Measurements from ENCODE around the gene KIF14.

DNA sequence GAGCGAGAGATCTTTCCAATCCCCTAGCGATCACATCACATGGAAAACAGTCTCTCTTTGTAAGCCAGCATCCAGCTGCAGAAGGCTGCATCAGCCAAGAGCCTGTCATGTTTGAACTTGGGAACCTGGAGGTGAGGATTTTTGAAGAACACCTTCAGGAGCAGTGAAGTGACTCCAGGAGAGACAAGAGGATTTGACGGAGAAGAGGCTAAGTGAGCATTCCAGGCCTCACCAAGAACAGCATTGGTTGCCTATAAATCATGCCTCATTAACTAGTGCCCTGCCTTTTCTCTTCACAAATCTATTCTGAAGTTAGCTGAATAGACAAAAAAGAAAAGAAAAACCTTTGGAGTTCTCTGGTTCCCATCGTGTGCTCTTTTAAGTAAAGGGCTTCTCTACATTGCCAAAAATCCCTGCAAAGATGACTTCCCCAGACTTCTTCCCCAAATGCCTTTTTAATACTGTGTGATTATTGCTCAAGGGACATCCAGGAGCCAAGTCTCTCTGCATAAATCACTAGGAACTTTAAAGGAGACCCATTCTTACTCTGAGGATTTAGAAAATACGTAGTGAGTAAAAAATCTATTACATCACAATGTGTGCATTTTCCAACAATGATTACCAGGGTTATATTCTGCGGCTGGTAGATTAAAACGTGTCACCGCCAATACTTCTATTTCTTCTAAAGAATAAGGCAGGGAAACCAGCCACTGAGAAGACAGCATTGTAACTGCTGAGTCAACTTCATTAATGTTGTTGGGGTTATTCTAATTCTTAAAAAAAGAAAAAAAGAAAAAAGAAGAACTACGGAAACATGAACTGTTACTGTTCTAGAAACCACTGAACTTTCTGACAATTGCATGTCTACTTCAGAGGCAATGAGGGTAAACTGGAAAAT is 95.2 kb downstream of the KIF14 start:
- TF ChIP-seq, protein P1, sequence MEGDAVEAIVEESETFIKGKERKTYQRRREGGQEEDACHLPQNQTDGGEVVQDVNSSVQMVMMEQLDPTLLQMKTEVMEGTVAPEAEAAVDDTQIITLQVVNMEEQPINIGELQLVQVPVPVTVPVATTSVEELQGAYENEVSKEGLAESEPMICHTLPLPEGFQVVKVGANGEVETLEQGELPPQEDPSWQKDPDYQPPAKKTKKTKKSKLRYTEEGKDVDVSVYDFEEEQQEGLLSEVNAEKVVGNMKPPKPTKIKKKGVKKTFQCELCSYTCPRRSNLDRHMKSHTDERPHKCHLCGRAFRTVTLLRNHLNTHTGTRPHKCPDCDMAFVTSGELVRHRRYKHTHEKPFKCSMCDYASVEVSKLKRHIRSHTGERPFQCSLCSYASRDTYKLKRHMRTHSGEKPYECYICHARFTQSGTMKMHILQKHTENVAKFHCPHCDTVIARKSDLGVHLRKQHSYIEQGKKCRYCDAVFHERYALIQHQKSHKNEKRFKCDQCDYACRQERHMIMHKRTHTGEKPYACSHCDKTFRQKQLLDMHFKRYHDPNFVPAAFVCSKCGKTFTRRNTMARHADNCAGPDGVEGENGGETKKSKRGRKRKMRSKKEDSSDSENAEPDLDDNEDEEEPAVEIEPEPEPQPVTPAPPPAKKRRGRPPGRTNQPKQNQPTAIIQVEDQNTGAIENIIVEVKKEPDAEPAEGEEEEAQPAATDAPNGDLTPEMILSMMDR (IDR thresholded peaks at IDR 0.05 in 4 of 5, conservative IDR thresholded peaks at IDR 0.05 in 1 of 5): no peak
- no peak for TF ChIP-seq POLR2A (IDR thresholded peaks at IDR 0.05)
